Kidney (tissue), 14 donors: ENCODE data around the gene KANK4. TPM values are rescaled to one million over a fixed set of nuclear protein-coding genes. Genes with fewer than 3 reads are reported as not detected.

ENCODE experiments used
- DNase-seq, 5 donors: peaks; one replicate each; pipeline ENCODE4 v3.0.0-alpha.2; 2013 to 2020
- FAIRE-seq: peaks from 2 replicates; lab custom pipeline; 2012; peaks lifted over from hg19 to GRCh38; lab: Jason Lieb, UNC
- H3K27ac ChIP-seq, 2 donors: one replicate each; pipeline ENCODE4 v1.7.0; 2013; ENCODE audit warnings: low read depth in 2 of 2, low read length in 2 of 2, inconsistent platforms in 1 of 2
- H3K27me3 ChIP-seq: one replicate; pipeline ENCODE4 v1.7.1; 2013; ENCODE audit warnings: low read length, inconsistent platforms; ENCODE audit not compliant: control insufficient read depth, insufficient read depth
- H3K36me3 ChIP-seq, 3 donors: one replicate each; pipeline versions ENCODE4 v1.7.0 to v1.7.1; 2013; ENCODE audit warnings: low read length in 3 of 3, control low read depth in 1 of 3, inconsistent platforms in 1 of 3; ENCODE audit not compliant: insufficient read depth in 3 of 3, control insufficient read depth in 2 of 3
- H3K4me1 ChIP-seq, 3 donors: one replicate each; pipeline versions ENCODE4 v1.7.0 to v1.7.1; 2013; ENCODE audit warnings: low read length in 3 of 3, inconsistent platforms in 1 of 3, low read depth in 1 of 3; ENCODE audit not compliant: control insufficient read depth in 2 of 3, insufficient read depth in 2 of 3
- H3K4me3 ChIP-seq, 3 donors: one replicate each; pipeline versions ENCODE4 v1.7.0 to v1.8.1; 2013; ENCODE audit warnings: low read length in 3 of 3, control low read depth in 1 of 3, inconsistent platforms in 1 of 3
- H3K9ac ChIP-seq, 3 donors: one replicate each; pipeline versions ENCODE4 v1.7.0 to v1.7.1; 2013; ENCODE audit warnings: low read length in 3 of 3, control low read depth in 1 of 3, inconsistent platforms in 1 of 3
- H3K9me3 ChIP-seq, 3 donors: one replicate each; pipeline versions ENCODE4 v1.7.0 to v1.7.1; 2013; ENCODE audit warnings: low read length in 3 of 3, control low read depth in 1 of 3, inconsistent platforms in 1 of 3; ENCODE audit not compliant: control insufficient read depth in 2 of 3, insufficient read depth in 1 of 3
- intact Hi-C: fragments of 100-400 bp; cut with DNase I; formaldehyde crosslinking; loops from one replicate; pipeline ENCODE4 v1.11.1; 2022
- polyA plus RNA-seq: library from polyadenylated mRNA; stranded (reverse); fragments of 350-450 nt; fragmentation: Illumina TruSeq; extraction: RNeasy Lipid Tissue Mini Kit (QIAGEN cat#74804); gene quantifications from one replicate; pipeline ENCODE4 v1.2.3, GENCODE V29; 2014; ENCODE audit warnings: low read depth, low replicate concordance; ENCODE audit not compliant: insufficient read depth
- total RNA-seq: library from RNA; stranded (reverse); fragmentation: NEBNext Ultra II Directional; extraction: Animal tissue kit (Norgen Biotek cat#: 25700); gene quantifications from one replicate; pipeline ENCODE4 v1.2.1, GENCODE V29; 2021
- TF ChIP-seq, protein P1 (sequence below): IDR thresholded peaks from 3 replicates; pipeline ENCODE4 v1.5.1; 2012; ENCODE audit warnings: mild to moderate bottlenecking, moderate library complexity, borderline replicate concordance; ENCODE audit not compliant: insufficient read depth; ENCODE audit errors: extremely low read depth
- donor health status: control.
- donor health status: control.
- donor health status: control.
- donor health status: control.
- donor health status: control.
- donor health status: DM: yes; HTN: yes; CAD: no.
- donor health status: Normal renal cell carcinoma (clear cell type).

Gene KANK4
- total and polyA plus RNA-seq, 2 donors from 2014 or later: 0.28 to 0.50 TPM

DNA sequence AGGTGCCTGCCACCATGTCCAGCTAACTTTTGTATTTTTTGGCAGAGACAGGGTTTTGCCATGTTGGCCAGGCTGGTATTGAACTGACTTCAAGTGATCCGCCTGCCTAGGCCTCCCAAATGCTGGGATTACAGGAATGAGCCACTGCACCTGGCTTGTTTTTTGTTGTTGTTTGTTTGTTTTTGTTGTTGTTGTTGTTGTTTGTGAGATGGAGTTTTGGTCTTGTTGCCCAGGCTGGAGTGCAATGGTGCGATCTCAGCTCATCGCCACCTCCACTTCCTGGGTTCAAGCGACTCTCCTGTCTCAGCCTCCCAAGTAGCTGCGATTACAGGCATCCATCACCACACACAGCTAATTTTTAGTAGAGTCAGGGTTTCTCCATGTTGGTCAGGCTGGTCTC, 131.7 kb downstream of the KANK4 start:
- H3K4me1 ChIP-seq: no peaks in the 10 kb centered on the region
- no peaks in the 10 kb centered on the region for H3K36me3 ChIP-seq
- H3K27ac ChIP-seq: no peak overlapping the region
- DNase-seq (no peak), FAIRE-seq (no peak)
- no peaks in the 10 kb centered on the region for H3K9me3 ChIP-seq
- no peak overlapping the region for H3K9ac ChIP-seq
- TF ChIP-seq, protein P1, sequence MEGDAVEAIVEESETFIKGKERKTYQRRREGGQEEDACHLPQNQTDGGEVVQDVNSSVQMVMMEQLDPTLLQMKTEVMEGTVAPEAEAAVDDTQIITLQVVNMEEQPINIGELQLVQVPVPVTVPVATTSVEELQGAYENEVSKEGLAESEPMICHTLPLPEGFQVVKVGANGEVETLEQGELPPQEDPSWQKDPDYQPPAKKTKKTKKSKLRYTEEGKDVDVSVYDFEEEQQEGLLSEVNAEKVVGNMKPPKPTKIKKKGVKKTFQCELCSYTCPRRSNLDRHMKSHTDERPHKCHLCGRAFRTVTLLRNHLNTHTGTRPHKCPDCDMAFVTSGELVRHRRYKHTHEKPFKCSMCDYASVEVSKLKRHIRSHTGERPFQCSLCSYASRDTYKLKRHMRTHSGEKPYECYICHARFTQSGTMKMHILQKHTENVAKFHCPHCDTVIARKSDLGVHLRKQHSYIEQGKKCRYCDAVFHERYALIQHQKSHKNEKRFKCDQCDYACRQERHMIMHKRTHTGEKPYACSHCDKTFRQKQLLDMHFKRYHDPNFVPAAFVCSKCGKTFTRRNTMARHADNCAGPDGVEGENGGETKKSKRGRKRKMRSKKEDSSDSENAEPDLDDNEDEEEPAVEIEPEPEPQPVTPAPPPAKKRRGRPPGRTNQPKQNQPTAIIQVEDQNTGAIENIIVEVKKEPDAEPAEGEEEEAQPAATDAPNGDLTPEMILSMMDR: no peak
- no peaks in the 10 kb centered on the region for H3K27me3 ChIP-seq
- intact Hi-C loops: no loop called here
- no peak overlapping the region for H3K4me3 ChIP-seq

Other genes starting within 250 kb of the KANK4 start
- 0.16 TPM for gene L1TD1, start 124.6 kb downstream of the KANK4 start, total RNA-seq
- not detected for gene L1TD1, start 124.6 kb downstream of the KANK4 start, polyA plus RNA-seq
- gene USP1, start 117.6 kb upstream of the KANK4 start, total RNA-seq: 27.1 TPM
- 10.0 TPM for gene USP1, start 117.6 kb upstream of the KANK4 start, polyA plus RNA-seq